Measurements from ENCODE around the gene RSBN1L.
A peak's percentile ranks its signal among the peaks of the same experiment; 100 is the strongest.

Gene RSBN1L

DNA sequence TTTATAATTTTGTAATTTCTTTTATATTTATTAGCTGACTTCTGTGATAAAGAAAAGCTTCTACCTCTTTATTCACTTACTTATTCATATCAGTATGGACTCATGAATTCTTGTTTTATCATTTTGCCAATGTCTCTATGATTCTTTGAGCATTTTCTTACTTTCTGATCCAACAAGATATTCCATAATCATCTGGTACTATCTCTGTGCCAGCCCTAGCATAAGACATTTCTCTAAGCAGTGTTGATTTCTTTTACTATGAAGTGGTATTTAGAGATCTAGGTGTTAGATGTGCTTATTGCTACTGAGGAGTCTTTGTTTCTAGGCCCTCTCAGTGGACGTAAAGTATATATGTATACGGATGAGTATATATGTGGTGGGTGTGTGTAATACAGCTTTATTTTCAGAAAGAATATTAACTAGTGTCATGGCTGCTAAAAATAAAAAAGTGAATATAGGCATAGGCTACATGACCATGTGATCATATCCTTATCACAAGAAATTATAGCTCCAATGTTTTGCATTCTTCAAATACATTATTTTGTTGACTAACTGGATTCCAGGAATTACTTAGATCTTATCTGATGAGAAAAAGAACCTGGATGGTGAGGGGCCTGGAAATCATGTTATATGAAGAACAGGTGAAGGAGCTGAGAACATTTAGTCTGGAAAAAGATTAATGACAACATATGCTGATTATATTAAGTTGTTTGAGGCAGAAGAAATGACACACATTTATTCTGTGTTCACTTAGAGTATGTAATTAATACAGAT, 115.4 kb downstream of the RSBN1L start:
- no peak for DNase-seq

DNA sequence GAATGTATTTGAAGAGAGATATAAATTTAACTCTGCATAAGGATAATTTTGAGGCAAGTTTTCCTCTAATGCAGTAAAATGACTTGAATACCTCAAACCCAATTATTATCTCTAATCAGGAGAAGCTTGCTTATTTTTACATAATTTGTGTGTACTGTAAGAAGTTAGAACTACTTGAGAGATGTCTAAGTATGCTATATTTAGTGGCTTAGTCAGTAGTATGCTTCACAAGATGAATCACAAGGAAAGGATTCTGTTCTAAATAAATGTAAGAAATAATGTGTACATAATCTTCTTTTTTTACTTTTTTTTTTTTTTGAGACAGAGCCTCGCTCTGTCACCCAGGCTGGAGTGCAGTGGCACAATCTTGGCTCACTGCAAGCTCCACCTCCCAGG, 116.0 kb downstream of the RSBN1L start:
- no peak for DNase-seq

DNA sequence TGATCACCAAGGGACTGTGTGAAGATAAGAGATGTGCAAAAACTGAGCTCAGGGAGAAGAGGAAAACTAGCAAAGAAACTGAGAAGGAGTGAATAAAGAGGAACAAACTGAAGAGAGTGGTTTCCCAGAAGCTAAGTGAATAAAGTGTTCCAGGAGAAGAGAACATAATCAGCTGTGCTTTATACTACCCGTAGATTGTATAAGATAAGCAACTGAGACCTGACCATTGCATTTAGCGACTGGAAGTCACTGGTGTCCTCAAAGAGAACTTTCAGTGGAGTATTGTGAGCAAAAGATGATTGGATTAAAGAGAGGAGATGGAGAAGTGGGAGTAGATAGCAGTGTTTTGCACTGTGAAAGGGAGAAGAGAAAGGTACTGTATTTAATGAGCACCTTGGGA, 116.9 kb downstream of the RSBN1L start:
- DNase-seq: no peak

DNA sequence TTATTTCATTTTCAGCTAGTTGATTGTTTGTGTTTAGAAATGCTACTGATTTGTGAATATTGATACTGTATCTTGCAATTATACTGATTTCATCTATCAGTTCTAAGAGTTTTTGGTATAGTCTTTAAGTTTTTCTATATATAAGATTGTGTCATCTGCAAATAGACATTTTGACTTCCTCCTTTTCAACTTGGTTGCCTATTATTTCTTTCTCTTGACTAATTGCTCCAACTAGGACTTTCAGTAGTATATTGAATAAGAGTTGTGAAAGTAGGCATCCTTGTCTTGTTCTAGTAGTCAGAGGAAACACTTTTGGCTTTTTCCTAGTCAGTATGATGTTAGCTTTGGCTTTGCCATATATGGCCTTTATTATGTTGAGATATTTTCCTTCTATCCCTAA, 122.8 kb downstream of the RSBN1L start:
- no peak for DNase-seq

- DNase-seq: no peak
Measured at GRCh38 chr7:77820967-77821366, 124.7 kb downstream of the RSBN1L start.

- DNase-seq: no peak
Measured at GRCh38 chr7:77822269-77822668, 126.0 kb downstream of the RSBN1L start.

DNA sequence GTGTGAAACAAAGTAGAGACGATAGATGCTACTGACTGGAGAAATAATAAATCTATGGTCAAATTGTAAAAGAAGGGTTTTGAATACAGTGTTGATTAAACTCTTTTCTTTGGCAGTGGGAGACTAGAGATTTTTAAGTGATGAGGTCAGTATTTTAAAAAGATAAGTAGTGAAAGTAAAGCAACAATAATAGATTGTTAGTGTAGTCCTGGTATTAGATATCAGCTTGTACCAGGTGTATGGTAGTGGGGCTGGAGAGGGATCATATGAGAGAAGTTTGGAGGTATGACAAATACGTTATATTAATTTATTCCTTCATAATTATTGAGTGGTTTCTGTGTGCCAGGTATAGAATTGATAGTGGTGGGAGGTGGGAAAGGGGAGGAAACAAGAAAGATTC, 127.5 kb downstream of the RSBN1L start:
- DNase-seq: no peak

- no peak for DNase-seq
Measured at GRCh38 chr7:77824636-77825035, 128.4 kb downstream of the RSBN1L start.

GRCh38 chr7:77825131-77825530, 128.9 kb downstream of the RSBN1L start:
- no peak for DNase-seq

- DNase-seq: no peak
Measured at GRCh38 chr7:77826300-77826699, 130.0 kb downstream of the RSBN1L start.

DNA sequence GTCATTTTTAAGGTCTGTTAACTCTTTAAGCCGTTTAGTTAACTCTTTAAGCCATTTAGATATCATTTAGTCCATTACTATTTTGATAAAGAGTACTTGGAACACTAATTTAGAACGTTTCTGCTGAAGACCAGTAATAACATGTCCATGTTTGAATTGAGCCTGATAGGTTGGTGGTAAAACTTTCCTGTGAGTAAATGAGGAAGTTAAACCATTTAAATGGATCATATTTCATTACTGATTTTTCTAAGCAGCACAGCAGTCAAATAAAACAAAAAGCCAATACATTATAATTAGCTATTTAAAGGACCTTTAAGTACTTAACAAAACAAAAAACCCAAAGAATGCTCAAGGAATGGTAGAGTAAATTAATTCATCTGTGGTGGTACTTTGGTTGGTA, 131.7 kb downstream of the RSBN1L start:
- DNase-seq: peak; percentile 72

GRCh38 chr7:77830649-77831355, 134.5 kb downstream of the RSBN1L start:
- peak; percentile 84 for DNase-seq

DNA sequence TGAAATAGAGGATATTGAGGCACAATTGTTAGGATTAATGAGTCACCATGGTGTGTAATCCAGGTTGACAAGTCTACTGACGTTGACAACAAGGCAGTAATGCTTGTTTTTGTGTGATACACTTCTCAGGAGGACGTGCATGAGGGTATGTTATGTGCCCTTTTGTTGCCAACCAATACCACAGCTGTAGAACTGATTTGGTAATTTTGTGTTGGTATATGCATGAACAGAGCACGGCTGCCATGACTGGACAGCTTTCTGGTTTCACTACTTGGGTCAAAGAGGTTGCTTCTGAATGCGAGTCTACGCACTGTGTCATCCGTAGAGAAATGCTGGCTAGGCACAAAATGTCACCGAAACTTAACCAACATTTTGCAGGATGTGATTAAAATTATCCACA, 135.2 kb downstream of the RSBN1L start:
- DNase-seq: no peak

DNA sequence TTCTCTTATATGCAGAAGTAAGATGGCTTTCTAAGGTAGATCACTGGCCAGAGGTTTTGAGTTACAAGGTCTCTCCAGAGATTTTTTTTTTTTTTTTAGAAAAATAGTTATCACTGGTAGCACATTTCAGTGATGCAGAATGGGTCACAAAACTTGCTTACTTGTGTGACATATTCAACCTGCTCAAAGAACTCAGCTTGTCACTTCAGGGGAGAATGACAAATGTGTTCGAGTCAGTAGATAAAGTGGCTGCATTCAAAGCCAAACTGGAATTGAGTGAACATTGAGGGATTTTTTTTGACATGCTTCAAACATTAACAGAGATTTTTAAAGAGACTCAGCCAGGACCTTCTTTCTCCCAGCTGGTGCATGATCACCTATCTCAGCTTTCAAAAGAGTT, 135.7 kb downstream of the RSBN1L start:
- DNase-seq: no peak

All from DMS79 (cell line).